ENCODE results near the gene AOPEP. TPM values are rescaled to one million over a fixed set of nuclear protein-coding genes. Genes with fewer than 3 reads are reported as not detected.

AOPEP gene
- total RNA-seq, 1 experiment from 2014 or later, result 89.5 TPM

DNA sequence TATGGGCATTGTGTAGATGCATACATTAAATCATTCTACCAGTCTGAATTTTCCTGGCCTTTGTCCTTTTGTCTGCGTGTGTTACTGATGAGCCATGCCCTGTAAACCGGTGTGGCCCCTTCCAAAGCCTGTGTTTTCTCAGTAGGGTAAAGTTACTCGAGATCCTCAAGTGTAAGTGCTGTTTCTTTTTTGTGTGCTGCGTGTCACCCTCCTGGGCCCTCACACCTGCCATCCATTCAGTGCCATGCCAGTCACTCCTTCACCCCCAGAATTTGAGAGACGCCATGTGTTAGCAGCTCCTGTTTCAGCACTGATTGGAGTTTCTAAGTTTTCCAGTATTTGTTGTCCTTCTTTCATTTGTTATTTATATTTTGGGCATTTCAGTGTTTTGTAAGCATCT lies 302.8 kb downstream of the AOPEP start:
- Mint-ChIP-seq H3K4me3 (ENCODE audit: low read depth, unreplicated experiment) (peak overlapping the region; percentile 8), H3K27ac (ENCODE audit: unreplicated experiment) (no peak overlapping the region), H3K4me1 (ENCODE audit: low read depth, unreplicated experiment) (peaks cover 72% of the 10 kb centered on the region), H3K27me3 (ENCODE audit: unreplicated experiment) (no peaks in the 10 kb centered on the region), H3K9me3 (ENCODE audit: low read depth, unreplicated experiment) (no peaks in the 10 kb centered on the region), H3K36me3 (ENCODE audit: insufficient read depth, unreplicated experiment) (peaks cover 28% of the 10 kb centered on the region)
- TF ChIP-seq, protein P1, sequence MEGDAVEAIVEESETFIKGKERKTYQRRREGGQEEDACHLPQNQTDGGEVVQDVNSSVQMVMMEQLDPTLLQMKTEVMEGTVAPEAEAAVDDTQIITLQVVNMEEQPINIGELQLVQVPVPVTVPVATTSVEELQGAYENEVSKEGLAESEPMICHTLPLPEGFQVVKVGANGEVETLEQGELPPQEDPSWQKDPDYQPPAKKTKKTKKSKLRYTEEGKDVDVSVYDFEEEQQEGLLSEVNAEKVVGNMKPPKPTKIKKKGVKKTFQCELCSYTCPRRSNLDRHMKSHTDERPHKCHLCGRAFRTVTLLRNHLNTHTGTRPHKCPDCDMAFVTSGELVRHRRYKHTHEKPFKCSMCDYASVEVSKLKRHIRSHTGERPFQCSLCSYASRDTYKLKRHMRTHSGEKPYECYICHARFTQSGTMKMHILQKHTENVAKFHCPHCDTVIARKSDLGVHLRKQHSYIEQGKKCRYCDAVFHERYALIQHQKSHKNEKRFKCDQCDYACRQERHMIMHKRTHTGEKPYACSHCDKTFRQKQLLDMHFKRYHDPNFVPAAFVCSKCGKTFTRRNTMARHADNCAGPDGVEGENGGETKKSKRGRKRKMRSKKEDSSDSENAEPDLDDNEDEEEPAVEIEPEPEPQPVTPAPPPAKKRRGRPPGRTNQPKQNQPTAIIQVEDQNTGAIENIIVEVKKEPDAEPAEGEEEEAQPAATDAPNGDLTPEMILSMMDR (IDR thresholded peaks at IDR 0.05; ENCODE audit: unreplicated experiment), result no peak
- intact Hi-C loops (cut with micrococcal nuclease; ENCODE audit: unreplicated experiment), result no loop called here
- no TSS peak for BruUV-seq (replicated peaks)
- CTCF ChIA-PET, result no interaction called here
- DNase-seq, result no peak

DNA sequence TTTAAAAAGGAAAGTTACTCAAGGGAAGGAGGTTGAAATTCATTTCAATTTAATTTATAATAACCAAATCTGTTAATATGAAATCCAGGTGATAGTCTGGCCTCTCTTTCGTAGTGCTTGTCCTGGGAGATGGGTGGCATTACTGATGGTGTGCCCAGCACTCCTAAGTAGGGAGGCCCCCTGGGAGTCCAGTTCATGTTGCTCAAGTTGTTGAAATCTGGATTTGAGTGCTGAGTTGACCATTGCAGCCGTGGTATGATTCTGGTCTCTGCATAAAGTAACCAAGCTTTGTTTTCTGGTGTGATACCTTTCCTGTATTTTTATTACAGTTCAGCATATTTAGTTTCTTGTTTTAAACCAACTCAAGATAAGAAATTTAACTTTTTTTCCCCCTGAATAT lies 303.2 kb downstream of the AOPEP start:
- TF ChIP-seq, protein P1 (IDR thresholded peaks at IDR 0.05; ENCODE audit: unreplicated experiment), result no peak
- intact Hi-C loops (cut with micrococcal nuclease; ENCODE audit: unreplicated experiment), result no loop called here
- no TSS peak for BruUV-seq (replicated peaks)
- Mint-ChIP-seq H3K36me3 (ENCODE audit: insufficient read depth, unreplicated experiment) (peaks cover 25% of the 10 kb centered on the region), H3K4me3 (ENCODE audit: low read depth, unreplicated experiment) (no peak overlapping the region), H3K27me3 (ENCODE audit: unreplicated experiment) (no peaks in the 10 kb centered on the region), H3K27ac (ENCODE audit: unreplicated experiment) (no peak overlapping the region), H3K4me1 (ENCODE audit: low read depth, unreplicated experiment) (peaks cover 68% of the 10 kb centered on the region), H3K9me3 (ENCODE audit: low read depth, unreplicated experiment) (no peaks in the 10 kb centered on the region)
- no peak for DNase-seq
- CTCF ChIA-PET, result no interaction called here

DNA sequence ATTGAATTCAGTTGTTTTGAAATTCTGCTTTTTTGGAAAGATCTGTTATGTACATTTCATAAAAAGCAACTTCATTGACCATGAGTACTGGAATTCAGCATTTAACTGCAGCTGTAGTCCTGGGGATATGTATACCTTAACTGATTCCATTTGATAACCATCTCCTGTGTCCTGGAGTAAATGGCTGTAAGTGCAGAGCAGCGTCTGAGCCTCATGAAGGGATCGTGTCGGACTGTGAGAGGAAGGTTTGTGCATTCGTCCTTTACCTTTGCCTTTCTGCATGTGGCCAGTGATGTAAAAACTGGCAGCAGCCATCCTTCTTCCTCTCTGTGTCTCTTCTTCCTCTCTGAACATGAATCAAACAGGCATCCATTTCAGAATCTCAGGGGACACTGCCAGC lies 303.8 kb downstream of the AOPEP start:
- intact Hi-C loops (cut with micrococcal nuclease; ENCODE audit: unreplicated experiment), result no loop called here
- H3K9me3 Mint-ChIP-seq (ENCODE audit: low read depth, unreplicated experiment), result no peaks in the 10 kb centered on the region
- H3K27me3 Mint-ChIP-seq (ENCODE audit: unreplicated experiment), result no peaks in the 10 kb centered on the region
- TF ChIP-seq, protein P1 (IDR thresholded peaks at IDR 0.05; ENCODE audit: unreplicated experiment), result no peak
- H3K4me3 Mint-ChIP-seq (ENCODE audit: low read depth, unreplicated experiment), result no peak overlapping the region
- CTCF ChIA-PET, result no interaction called here
- DNase-seq, result no peak
- peaks cover 61% of the 10 kb centered on the region for H3K4me1 Mint-ChIP-seq (ENCODE audit: low read depth, unreplicated experiment)
- no TSS peak for BruUV-seq (replicated peaks)
- peaks cover 20% of the 10 kb centered on the region for H3K36me3 Mint-ChIP-seq (ENCODE audit: insufficient read depth, unreplicated experiment)
- no peak overlapping the region for H3K27ac Mint-ChIP-seq (ENCODE audit: unreplicated experiment)

DNA sequence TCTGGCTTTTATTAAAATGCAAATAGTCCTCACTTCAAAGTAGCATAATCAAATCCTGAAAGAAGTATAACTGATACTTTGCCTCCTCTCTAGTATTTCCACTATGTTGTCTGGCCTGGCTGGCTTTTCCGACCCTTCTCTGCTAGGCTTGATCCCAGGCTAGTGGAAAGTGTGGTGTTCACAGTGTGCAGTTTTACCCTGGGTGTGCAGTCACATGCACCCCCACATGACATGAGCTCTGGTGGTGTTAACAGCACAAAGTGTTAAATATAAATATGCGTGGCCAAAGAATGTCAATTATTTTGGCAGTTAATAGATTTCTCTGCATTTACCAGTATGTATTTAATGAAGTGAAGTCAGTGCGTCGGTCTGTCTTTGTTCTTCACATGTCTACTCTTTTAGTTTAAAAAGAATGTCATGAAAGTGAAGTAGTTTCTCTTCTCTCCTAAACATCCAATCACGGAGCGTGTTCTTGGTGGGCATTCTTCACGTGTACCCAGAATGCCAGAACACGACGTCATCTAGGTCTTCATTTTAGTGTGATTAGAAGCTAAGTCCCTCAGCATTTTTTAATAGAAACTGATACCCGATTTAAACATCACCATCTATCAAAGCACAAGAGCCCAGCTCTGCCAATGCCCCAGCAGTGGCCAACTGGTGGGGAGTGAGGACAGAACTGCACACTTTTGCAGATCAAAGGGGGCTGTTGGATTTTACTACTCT lies 304.6 kb downstream of the AOPEP start:
- TF ChIP-seq, protein P1 (IDR thresholded peaks at IDR 0.05; ENCODE audit: unreplicated experiment), result no peak
- Mint-ChIP-seq H3K27me3 (ENCODE audit: unreplicated experiment) (no peaks in the 10 kb centered on the region), H3K4me1 (ENCODE audit: low read depth, unreplicated experiment) (peaks cover 55% of the 10 kb centered on the region), H3K27ac (ENCODE audit: unreplicated experiment) (no peak overlapping the region), H3K4me3 (ENCODE audit: low read depth, unreplicated experiment) (no peak overlapping the region), H3K36me3 (ENCODE audit: insufficient read depth, unreplicated experiment) (peaks cover 13% of the 10 kb centered on the region), H3K9me3 (ENCODE audit: low read depth, unreplicated experiment) (no peaks in the 10 kb centered on the region)
- no peak for DNase-seq
- BruUV-seq (replicated peaks), result no TSS peak
- CTCF ChIA-PET, result no interaction called here
- intact Hi-C loops (cut with micrococcal nuclease; ENCODE audit: unreplicated experiment), result no loop called here
